ENCODE data around the gene BTBD9.

BTBD9 gene

GRCh38 chr6:38239719-38240451 lies 399.8 kb downstream of the BTBD9 start:
- no peak for DNase-seq (ENCODE audit: low spot score)

DNA sequence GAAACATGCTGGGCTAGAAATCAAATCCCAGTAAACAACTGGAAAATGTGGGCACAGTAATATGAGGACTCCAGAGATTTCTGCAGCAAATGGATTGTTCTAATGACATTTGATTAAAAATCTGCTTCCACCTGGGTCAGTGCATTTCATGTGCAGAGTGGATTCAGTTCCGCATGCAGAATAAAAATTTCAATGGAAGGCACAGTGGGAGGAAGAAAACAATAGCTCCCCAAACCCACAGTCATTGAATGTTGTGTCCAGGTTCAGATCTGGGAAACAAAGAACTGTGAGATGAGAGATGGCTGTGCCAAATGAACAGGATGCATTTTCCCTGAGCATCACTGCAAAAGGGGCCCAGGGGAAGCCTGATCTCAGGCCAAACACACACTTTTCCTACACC lies 403.1 kb downstream of the BTBD9 start:
- no peak for DNase-seq (ENCODE audit: low spot score)

DNA sequence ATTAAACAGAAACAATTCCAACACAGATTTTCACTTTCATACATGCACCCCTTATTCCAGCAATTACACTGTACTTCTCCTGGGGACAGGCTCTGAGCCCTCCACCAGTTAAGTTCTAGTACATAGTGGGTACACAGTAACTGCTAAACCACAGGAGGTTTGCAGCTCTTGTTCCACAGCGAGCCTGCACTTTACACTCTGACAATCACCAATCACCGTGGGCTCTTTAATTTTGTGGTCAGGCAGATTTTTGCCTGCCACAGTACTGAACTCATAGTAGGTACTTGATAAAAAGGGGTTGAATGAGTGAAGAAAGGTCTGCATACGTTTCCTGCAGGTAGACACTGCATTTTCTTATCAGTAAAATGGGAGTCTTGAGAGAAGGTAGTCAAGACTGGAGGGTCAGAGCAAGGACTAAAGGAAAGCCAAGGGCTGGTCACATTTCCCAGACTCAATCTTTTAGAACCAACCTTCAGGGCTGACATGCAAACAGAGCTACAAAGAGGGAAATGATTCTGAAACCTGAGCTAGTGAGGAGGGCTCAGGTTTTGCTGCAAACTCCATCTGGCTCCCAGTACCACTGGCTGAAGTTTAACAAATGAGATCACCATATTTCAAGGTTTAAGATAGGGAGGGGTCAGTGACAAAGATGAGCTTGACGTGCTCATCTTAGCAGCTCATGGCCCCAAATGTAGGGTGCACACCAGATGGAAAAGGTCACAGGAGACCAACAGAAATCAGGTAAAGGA lies 404.6 kb downstream of the BTBD9 start:
- no peak for DNase-seq (ENCODE audit: low spot score)

DNA sequence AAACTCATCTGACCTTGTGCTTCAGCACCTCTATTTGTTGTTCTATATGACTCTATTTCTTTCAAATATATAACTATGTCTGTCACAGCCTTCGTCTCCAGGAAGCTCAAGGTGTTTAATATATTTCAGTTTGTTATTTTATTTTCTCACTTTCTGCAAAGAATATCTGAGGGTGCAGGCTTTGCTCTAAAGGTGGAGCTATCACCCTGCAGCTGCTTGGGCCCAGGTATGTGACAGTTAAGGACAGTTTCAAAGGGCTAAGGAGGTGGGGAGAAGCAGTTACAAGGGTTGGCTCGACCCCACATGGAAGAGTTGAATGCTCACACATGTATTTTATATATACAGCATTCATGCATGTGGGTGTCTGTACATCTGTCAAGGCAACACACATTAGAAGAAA lies 405.6 kb downstream of the BTBD9 start:
- no peak for DNase-seq (ENCODE audit: low spot score)

DNA sequence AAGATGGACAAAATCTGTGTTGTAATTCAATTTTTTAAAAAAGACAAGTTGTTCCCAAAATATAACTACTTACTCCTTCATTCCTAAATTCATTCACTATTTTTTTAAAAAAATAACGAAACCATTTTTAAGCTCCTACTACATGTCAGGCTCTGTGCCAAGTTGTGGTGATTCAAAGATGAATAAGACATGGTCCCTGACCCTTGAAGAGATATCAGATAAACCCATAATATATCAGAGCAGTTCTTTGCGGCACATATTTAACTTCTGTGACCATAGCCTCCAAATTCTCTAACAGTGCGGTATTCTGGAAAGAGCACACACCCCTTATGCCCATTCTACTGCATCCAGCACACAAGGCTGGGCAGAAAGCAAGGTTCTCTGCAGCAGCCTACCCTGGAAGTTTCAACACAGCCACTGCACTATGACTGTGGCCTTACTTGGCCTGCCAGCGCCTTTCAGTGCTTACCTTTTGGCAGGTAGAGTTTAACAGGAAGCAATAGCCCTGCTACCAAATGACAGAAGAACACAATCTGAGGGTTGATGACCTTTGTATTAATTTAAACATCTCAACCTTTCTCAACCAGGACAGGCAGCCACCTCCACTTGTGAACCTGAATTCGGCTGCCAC lies 406.5 kb downstream of the BTBD9 start:
- no peak for DNase-seq (ENCODE audit: low spot score)

DNA sequence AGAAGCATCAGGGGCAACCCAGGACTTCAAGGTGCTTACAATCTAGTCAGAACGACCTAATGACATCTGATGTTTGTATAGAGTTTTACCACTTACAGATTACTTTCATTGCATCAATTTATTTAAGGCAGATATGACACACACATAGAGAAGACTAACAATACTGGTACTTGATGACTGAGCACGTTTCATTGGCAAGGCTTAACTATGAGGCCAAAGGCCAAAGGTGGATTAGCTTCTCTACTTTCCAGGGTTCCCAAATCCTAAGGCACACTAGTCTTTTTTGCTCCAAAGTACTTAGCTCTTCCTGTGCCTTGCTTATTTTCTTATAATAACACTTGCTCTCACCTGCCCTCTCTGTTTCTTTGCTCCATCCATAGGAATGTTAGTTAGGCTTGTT lies 414.0 kb downstream of the BTBD9 start:
- DNase-seq (ENCODE audit: low spot score) = no peak

- DNase-seq (ENCODE audit: low spot score) = no peak
Observed at GRCh38 chr6:38221251-38221650, 418.5 kb downstream of the BTBD9 start.

DNA sequence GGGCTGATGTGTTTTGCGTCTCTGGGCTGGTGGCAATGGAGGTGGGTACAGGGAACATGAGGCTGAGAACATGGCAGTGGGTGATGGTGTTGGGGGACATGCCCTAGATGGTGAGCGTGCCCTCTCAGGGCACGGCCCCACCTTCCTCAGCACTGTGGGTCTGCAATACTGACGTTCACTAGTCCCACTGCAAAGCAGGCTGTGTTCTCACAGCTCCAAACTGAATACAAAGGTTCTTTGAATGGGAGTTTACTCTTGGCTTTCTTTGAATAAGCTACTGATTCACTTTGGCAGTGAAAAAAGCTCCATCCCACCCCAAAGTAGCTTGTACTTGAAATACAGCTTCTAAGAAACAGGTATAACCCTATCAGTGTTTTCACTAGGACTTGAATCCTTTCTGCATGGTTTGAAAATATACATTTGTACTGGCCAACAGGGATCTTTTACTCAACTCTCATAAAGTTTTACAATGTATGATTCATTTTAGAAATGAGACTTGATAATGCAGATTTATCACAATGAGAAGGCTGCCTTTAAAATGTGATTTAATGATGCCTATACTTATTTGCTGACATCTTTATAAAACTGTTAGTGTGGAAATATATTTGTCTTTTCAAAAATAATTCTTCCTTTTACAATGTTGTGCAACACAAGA lies 419.5 kb downstream of the BTBD9 start:
- DNase-seq (ENCODE audit: low spot score) = no peak

GRCh38 chr6:38218235-38218634 lies 421.5 kb downstream of the BTBD9 start:
- DNase-seq (ENCODE audit: low spot score) = no peak

DNA sequence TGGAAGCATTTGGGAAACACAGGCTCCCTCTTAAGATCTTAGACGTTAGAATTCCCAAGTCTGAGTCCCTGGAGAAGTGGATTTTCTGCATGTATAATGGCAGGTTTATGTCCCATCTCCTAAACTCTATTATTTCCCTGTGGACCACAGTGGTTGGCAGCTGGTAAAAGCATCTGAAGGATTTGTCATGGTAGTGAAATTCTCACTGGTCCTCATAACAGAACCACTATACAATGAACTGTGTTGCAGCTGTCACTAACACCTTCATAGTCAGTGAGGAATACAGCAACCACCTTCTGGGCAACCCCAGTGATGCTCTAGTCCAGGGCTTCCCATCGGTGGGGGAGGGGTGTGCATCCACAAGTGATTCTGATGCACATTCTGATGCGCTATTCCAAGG lies 423.3 kb downstream of the BTBD9 start:
- DNase-seq (ENCODE audit: low spot score) = no peak

- DNase-seq (ENCODE audit: low spot score) = no peak
Observed at GRCh38 chr6:38215651-38216311, 423.9 kb downstream of the BTBD9 start.

GRCh38 chr6:38215225-38215624 lies 424.5 kb downstream of the BTBD9 start:
- no peak for DNase-seq (ENCODE audit: low spot score)

- DNase-seq (ENCODE audit: low spot score) = no peak
Observed at GRCh38 chr6:38214159-38214558, 425.6 kb downstream of the BTBD9 start.

- no peak for DNase-seq (ENCODE audit: low spot score)
Observed at GRCh38 chr6:38213251-38213658, 426.5 kb downstream of the BTBD9 start.

- no peak for DNase-seq (ENCODE audit: low spot score)
Observed at GRCh38 chr6:38212579-38212978, 427.1 kb downstream of the BTBD9 start.

- DNase-seq (ENCODE audit: low spot score) = no peak
Observed at GRCh38 chr6:38212116-38212515, 427.6 kb downstream of the BTBD9 start.

GRCh38 chr6:38209371-38210260 lies 430.1 kb downstream of the BTBD9 start:
- no peak for DNase-seq (ENCODE audit: low spot score)

GRCh38 chr6:38208028-38208427 lies 431.7 kb downstream of the BTBD9 start:
- DNase-seq (ENCODE audit: low spot score) = no peak

DNA sequence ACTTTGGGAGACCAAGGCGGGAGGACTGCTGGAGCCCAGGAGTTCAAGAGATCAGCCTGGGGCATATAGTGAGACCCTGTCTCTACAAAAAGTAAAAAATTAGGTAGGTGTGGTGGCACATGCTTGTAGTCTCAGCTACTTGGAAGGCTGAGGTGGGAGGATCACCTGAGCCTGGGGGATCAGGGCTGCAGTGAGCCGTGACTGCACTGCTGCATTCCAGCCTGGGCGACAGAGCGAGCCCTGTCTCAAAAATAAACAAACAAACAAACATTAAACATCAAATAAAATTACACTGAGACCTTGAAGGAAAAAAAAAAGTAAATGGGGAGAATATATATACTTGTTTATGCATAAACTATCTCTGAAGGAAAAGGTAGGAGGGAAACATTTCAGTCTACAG lies 432.4 kb downstream of the BTBD9 start:
- no peak for DNase-seq (ENCODE audit: low spot score)

DNA sequence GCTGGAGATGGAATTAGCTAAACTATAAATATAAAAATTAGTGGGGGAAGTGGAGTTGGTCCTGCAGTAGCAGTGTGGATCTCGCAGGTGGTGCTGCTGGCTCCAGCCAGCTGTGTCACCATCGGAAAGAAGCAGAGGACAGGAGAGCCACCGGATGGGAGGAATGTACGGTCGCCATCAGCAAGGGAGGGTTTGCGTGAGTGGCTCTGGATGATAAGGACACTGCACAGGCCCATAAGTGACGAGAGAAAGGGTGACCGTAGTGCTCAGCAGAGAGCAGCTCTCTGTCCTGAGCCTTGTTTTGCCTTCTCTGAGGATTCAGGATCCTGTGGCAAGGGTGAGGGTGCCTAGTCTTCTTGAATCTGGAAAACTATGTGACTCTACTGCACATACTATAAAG lies 441.5 kb downstream of the BTBD9 start:
- no peak for DNase-seq (ENCODE audit: low spot score)

DNA sequence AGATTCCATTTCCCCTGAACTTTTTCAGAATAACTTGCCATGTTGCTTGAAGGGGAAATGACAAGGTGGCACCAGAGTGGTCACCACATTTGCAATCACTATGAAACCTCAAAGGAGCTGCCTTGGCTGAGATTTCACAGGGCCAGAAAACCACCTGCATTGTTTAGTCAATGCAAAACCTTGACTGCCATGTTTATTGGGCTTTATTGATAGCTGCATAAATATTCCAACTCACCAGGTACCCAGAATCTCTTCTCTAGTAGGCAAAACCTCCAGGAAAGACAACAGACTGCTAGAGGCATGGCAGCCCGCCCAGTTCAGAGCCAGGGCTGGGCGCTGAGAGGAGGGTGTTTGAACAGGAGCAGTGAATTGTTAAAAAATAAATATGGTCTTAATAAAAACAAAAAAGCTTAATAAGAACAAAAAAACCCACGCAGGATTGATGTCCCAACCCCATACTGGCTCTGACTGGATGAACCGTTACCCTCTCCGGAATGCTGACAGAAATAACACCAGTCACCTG lies 444.6 kb downstream of the BTBD9 start:
- no peak for DNase-seq (ENCODE audit: low spot score)
